ENCODE data around the gene CACUL1.
"Not testable (repeated sequence)": the region's sequence is repeated elsewhere in the genome, so short reads cannot be mapped to it uniquely, and the experiment has no call there.

The CACUL1 gene

DNA sequence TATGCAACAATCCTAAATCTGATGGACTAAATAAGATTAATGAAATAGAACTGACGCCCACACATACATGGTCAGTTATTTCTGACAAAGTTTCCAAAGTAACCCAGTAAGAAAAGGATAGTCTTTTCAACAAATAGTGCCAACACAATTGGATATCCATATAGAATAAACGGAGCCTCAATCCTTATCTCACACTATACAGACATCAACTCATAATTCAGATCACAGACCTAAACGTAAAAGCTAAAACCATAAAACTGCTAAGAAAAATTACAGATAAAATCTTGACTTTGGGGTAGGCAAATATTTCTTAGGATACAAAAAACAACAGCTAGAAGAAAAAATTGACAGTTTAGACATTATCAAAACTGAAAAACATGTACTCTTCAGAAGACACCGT, 8.5 kb downstream of the CACUL1 start:
- H3K27ac ChIP-seq = no peak overlapping the region
- H3K36me3 ChIP-seq (replicated peaks) = no peaks in the 10 kb centered on the region
- no peaks in the 10 kb centered on the region for H3K27me3 ChIP-seq (replicated peaks)
- no peak for DNase-seq
- in situ Hi-C loops (cut with HindIII; ENCODE audit: low pct_ligation_motif_present, low sequenced_read_pairs) = no loop called here
- no peak for TF ChIP-seq CTCF (IDR thresholded peaks at IDR 0.05; ENCODE audit: low read depth, low read length, missing control alignments)
- no peak overlapping the region for H3K4me3 ChIP-seq (ENCODE audit: low read depth, low read length)

DNA sequence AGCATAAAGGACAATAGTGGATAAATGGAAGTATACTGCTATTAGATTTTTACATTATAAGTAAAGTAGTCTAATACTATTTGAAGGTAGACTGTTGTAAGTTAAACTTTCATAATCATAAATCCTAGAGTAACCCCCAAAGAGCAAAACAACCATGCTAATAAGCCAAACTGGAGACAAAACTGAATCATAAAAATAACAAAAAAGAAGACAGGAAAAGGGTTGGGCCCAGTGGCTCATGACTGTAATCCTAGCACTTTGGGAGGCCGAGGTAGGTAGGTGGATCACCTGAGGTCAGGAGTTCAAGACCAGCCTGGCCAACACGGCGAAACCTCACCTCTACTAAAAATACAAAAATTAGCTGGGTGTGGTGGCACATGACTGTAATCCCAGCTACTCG, 9.7 kb downstream of the CACUL1 start:
- Histone ChIP-seq H3K27me3 (replicated peaks) (no peaks in the 10 kb centered on the region), H3K36me3 (replicated peaks) (no peaks in the 10 kb centered on the region), H3K27ac (no peak overlapping the region), H3K4me3 (ENCODE audit: low read depth, low read length) (no peak overlapping the region)
- TF ChIP-seq CTCF (IDR thresholded peaks at IDR 0.05; ENCODE audit: low read depth, low read length, missing control alignments) = no peak
- DNase-seq = no peak
- in situ Hi-C loops (cut with HindIII; ENCODE audit: low pct_ligation_motif_present, low sequenced_read_pairs) = no loop called here

GRCh38 chr10:118744346-118744918, 10.3 kb downstream of the CACUL1 start:
- H3K4me3 ChIP-seq (ENCODE audit: low read depth, low read length); DNase-seq; H3K27me3 ChIP-seq (replicated peaks); H3K36me3 ChIP-seq (replicated peaks); H3K27ac ChIP-seq; in situ Hi-C loops (cut with HindIII; ENCODE audit: low pct_ligation_motif_present, low sequenced_read_pairs): not testable (repeated sequence)

GRCh38 chr10:118742782-118743181, 12.0 kb downstream of the CACUL1 start:
- no peak for DNase-seq
- Histone ChIP-seq H3K4me3 (ENCODE audit: low read depth, low read length) (no peak overlapping the region), H3K27me3 (replicated peaks) (no peaks in the 10 kb centered on the region), H3K36me3 (replicated peaks) (no peaks in the 10 kb centered on the region), H3K27ac (no peak overlapping the region)
- in situ Hi-C loops (cut with HindIII; ENCODE audit: low pct_ligation_motif_present, low sequenced_read_pairs) = no loop called here
- TF ChIP-seq CTCF (IDR thresholded peaks at IDR 0.05; ENCODE audit: low read depth, low read length, missing control alignments) = no peak

GRCh38 chr10:118742032-118742431, 12.7 kb downstream of the CACUL1 start:
- H3K27ac ChIP-seq = no peak overlapping the region
- H3K27me3 ChIP-seq (replicated peaks) = no peaks in the 10 kb centered on the region
- in situ Hi-C loops (cut with HindIII; ENCODE audit: low pct_ligation_motif_present, low sequenced_read_pairs) = no loop called here
- no peak for TF ChIP-seq CTCF (IDR thresholded peaks at IDR 0.05; ENCODE audit: low read depth, low read length, missing control alignments)
- H3K36me3 ChIP-seq (replicated peaks) = no peaks in the 10 kb centered on the region
- DNase-seq = no peak
- H3K4me3 ChIP-seq (ENCODE audit: low read depth, low read length) = no peak overlapping the region

DNA sequence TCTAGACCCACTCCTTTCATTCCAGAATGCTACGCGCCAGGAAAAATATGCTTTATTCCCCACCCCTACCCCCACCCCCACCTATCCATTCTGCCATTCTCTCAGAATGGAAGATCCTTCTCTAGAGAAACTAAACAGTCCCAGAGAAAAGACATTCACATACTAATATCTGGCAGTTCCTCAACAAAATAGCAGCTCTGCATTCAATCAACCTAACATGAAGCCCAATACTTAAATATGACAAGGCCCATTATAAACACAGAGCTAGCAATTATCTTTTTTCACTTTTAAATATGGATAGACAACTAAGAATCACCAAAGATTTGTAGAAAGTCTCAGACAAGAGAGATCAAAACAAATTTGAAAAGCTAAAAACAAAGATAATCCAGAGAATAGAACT, 16.4 kb downstream of the CACUL1 start:
- H3K36me3 ChIP-seq (replicated peaks) = no peaks in the 10 kb centered on the region
- no peak overlapping the region for H3K27ac ChIP-seq
- in situ Hi-C loops (cut with HindIII; ENCODE audit: low pct_ligation_motif_present, low sequenced_read_pairs) = no loop called here
- no peak for TF ChIP-seq CTCF (IDR thresholded peaks at IDR 0.05; ENCODE audit: low read depth, low read length, missing control alignments)
- H3K27me3 ChIP-seq (replicated peaks) = no peaks in the 10 kb centered on the region
- DNase-seq = no peak
- no peak overlapping the region for H3K4me3 ChIP-seq (ENCODE audit: low read depth, low read length)
